Measurements from ENCODE around the gene CDH3. TPM values are rescaled to one million over a fixed set of nuclear protein-coding genes. Genes with fewer than 3 reads are reported as not detected.

CDH3 gene
- total and polyA plus RNA-seq, 4 donors: 6.4 to 89.4 (median 15.8) TPM

DNA sequence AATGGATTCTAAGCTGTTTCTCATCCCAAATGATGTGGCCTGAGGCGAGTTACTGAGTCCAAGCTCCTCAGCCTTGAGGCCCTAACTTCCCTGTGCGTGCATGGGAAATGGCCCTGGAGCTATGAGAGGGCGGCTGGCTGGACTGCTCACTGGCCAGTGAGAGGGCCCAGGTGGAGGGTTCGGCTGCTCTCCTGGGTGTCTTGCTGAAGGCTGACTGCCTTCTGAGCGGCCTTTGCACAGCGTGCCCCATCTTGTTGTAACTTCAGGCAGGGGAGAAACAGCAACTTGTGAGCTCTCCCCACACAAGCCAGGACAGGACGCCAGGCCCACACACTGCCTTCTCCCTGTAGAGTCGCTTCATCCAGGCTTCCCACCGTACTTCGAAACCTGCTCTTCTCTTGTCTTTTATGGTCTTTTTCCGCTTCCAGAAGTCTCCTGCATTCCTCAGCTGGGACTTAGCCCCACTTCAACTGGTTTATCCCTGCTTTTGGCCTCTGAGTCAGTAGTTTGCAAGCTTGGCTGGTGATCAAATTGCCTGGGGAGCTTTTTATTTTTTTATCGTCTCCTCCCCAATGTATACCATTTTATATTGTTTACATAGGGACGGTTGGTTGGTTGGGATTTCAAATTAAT, 13.3 kb downstream of the CDH3 start:
- Histone ChIP-seq H3K9me3 (ENCODE audit: control insufficient read depth in 4 of 4, insufficient read depth in 3 of 4, low read length in 3 of 4) (no peaks in the 10 kb centered on the region), H3K27me3 (ENCODE audit: control insufficient read depth in 3 of 3, insufficient read depth in 3 of 3, low read length in 2 of 3) (no peaks in the 10 kb centered on the region), H3K4me3 (no peak overlapping the region), H3K4me1 (ENCODE audit: control insufficient read depth in 5 of 5, insufficient read depth in 5 of 5, low read length in 5 of 5) (peaks cover 0 to 11% (median 0%) of the 10 kb centered on the region in 5 donors), H3K9ac (ENCODE audit: insufficient read depth in 1 of 2, low read length in 2 of 2) (no peak overlapping the region), H3K27ac (ENCODE audit: low read depth in 1 of 2, low read length in 1 of 2) (peak overlapping the region in 1 of 2 donors; percentile 20), H3K36me3 (ENCODE audit: control insufficient read depth in 4 of 4, insufficient read depth in 4 of 4, low read length in 4 of 4) (no peaks in the 10 kb centered on the region)
- TF ChIP-seq, protein P1, sequence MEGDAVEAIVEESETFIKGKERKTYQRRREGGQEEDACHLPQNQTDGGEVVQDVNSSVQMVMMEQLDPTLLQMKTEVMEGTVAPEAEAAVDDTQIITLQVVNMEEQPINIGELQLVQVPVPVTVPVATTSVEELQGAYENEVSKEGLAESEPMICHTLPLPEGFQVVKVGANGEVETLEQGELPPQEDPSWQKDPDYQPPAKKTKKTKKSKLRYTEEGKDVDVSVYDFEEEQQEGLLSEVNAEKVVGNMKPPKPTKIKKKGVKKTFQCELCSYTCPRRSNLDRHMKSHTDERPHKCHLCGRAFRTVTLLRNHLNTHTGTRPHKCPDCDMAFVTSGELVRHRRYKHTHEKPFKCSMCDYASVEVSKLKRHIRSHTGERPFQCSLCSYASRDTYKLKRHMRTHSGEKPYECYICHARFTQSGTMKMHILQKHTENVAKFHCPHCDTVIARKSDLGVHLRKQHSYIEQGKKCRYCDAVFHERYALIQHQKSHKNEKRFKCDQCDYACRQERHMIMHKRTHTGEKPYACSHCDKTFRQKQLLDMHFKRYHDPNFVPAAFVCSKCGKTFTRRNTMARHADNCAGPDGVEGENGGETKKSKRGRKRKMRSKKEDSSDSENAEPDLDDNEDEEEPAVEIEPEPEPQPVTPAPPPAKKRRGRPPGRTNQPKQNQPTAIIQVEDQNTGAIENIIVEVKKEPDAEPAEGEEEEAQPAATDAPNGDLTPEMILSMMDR (IDR thresholded peaks at IDR 0.05; ENCODE audit: control extremely low read depth, extremely low read depth): no peak
- DNase-seq: peak; percentile 44 to 77 (median 72)
- WGBS, 2 donors: 65 to 81% methylated on average over 13 of the region's 13 CpGs
- peak; percentile 19 for ATAC-seq (ENCODE audit: insufficient read depth, low FRiP score)

DNA sequence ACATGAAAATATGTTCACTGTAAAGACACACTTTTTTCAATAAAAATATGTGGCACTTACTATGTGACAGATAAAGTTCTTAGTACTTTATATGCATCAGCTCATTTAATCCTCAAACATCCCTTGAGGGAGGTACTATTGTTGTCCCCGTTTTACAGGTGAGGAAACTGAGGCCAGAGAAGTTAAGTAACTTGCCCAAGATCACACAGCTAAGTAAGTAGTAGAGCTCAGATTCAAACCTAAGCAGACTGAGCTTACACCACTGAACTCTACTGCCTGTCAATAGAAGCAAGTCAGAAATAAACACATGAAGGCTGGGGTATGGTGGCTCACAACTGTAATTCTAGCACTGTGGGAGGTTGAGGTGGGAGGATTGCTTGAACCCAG, 13.9 kb downstream of the CDH3 start:
- TF ChIP-seq, protein P1 (IDR thresholded peaks at IDR 0.05; ENCODE audit: control extremely low read depth, extremely low read depth): no peak
- 61 to 65% methylated on average over 1 of the region's 1 CpG for WGBS, 2 donors
- no peaks in the 10 kb centered on the region for H3K9me3 ChIP-seq (ENCODE audit: control insufficient read depth in 4 of 4, insufficient read depth in 3 of 4, low read length in 3 of 4)

DNA sequence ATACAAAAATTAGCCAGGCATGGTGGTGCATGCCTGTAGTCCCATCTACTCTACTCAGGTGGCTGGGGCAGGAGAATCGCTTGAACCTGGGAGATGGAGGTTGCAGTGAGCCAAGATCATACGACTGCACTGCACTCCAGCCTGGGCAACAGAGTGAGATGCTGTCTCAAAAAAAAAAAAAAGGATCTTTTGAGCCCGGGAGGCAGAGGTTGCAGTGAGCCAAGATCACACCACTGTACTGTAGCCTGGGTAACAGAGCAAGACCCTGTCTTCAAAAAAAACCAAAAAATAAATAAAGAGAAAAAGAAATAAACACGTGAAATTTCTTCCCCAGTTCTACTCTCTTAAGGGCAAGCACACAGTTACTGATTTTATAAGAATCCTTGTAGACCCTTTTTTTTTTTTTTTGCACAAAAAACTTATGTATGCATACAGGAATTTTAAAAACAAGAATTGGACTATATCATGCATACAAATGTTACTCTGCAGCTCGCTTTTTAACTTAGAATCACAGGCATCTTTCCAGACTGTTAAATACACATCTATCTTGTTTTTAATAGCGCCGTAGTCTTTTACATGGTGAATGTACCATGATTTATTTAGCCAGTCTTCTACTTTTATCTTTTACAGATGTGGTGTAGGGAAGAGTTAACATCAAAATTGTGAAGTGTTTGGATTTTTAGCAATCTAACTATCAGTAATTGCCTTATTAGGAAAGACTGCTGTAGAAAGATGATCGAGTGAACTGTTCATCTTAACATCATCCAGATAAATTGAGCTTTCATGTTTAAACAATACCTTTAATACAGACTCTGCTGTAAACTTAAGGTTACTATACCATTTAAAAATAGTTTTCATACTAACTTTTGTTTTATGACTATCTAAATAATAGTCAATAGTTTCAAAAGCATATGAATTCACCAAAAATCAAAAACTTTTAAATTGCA, 14.6 kb downstream of the CDH3 start:
- H3K4me1 ChIP-seq (ENCODE audit: control insufficient read depth in 5 of 5, insufficient read depth in 5 of 5, low read length in 5 of 5): peaks cover 0 to 11% (median 0%) of the 10 kb centered on the region in 5 donors
- no peaks in the 10 kb centered on the region for H3K9me3 ChIP-seq (ENCODE audit: control insufficient read depth in 4 of 4, insufficient read depth in 3 of 4, low read length in 3 of 4)
- WGBS, 2 donors: 54 to 74% methylated on average over 8 of the region's 8 CpGs
- H3K4me3 ChIP-seq: no peak overlapping the region
- H3K36me3 ChIP-seq (ENCODE audit: control insufficient read depth in 4 of 4, insufficient read depth in 4 of 4, low read length in 4 of 4): no peaks in the 10 kb centered on the region
- no peaks in the 10 kb centered on the region for H3K27me3 ChIP-seq (ENCODE audit: control insufficient read depth in 3 of 3, insufficient read depth in 3 of 3, low read length in 2 of 3)
- TF ChIP-seq, protein P1 (IDR thresholded peaks at IDR 0.05; ENCODE audit: control extremely low read depth, extremely low read depth): no peak
- ATAC-seq (ENCODE audit: insufficient read depth, low FRiP score): no peak
- no peak overlapping the region for H3K9ac ChIP-seq (ENCODE audit: insufficient read depth in 1 of 2, low read length in 2 of 2)
- H3K27ac ChIP-seq (ENCODE audit: low read depth in 1 of 2, low read length in 1 of 2): no peak overlapping the region
- DNase-seq: peak in 2 of 3 donors; percentile 3 to 14

More for the DNA sequence above, 13.9 kb downstream of the CDH3 start:
- no peak overlapping the region for H3K27ac ChIP-seq (ENCODE audit: low read depth in 1 of 2, low read length in 1 of 2)
- no peaks in the 10 kb centered on the region for H3K27me3 ChIP-seq (ENCODE audit: control insufficient read depth in 3 of 3, insufficient read depth in 3 of 3, low read length in 2 of 3)
- no peak overlapping the region for H3K4me3 ChIP-seq
- H3K4me1 ChIP-seq (ENCODE audit: control insufficient read depth in 5 of 5, insufficient read depth in 5 of 5, low read length in 5 of 5): peaks cover 0 to 11% (median 0%) of the 10 kb centered on the region in 5 donors
- ATAC-seq (ENCODE audit: insufficient read depth, low FRiP score): no peak
- no peaks in the 10 kb centered on the region for H3K36me3 ChIP-seq (ENCODE audit: control insufficient read depth in 4 of 4, insufficient read depth in 4 of 4, low read length in 4 of 4)
- H3K9ac ChIP-seq (ENCODE audit: insufficient read depth in 1 of 2, low read length in 2 of 2): no peak overlapping the region
- peak in 1 of 3 donors; percentile 16 for DNase-seq
